NCI-H345 treated with DMSO at 0.1 percent for 48 hours (cell line): ENCODE measurements around the gene CNOT9.

Experiments used
- DNase-seq: peaks from one replicate; lab custom pipeline; 2025; ENCODE audit not compliant: unreplicated experiment; lab: John Stamatoyannopoulos, UW

The CNOT9 gene

DNA sequence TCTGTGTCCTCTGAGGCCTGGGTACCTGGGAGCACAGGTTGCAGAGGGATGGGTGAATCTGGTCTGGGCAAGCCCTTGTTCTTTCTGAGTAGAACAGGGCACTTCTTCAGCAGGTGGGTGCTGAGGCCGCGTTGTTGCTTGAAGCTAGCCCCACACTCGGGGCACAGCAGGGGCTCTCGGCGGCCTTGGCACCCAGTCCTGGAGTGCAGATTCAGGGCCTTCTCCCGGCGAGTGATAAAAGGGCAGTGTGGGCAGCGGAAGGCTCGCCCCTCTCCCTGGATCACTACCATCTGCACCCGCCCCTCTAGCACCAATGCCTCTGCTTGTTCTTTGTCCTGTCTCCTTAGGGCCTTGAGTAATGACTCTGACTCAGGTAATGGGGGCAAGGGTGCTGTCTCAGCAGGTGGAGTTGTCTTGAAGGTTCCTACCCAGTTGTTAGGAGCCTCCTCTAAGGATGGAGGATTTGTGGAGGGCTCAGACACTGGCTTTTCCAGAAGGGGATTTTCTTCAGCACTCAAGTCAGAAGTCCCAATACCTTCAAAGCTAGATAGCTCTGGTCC lies 75.2 kb downstream of the CNOT9 start:
- DNase-seq: no peak

DNA sequence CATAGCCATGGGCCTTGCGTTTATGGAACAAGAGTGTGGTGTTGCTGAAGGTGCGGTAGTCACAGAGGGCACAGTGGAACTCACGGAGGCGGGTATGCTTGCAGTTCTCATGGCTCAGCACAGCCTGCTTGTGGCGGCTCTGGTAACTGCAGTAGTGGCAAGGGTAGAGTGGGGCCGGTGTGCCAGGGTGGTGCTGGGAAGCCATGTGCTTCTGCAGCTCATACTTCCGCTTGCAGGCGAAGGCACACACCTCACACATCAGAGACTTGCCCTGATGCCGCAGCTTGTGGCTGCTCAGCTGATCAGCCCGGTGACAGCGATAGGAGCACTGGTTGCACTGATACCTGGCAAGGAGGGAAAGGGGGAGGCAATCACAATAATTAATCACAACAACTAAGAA lies 76.1 kb downstream of the CNOT9 start:
- no peak for DNase-seq

DNA sequence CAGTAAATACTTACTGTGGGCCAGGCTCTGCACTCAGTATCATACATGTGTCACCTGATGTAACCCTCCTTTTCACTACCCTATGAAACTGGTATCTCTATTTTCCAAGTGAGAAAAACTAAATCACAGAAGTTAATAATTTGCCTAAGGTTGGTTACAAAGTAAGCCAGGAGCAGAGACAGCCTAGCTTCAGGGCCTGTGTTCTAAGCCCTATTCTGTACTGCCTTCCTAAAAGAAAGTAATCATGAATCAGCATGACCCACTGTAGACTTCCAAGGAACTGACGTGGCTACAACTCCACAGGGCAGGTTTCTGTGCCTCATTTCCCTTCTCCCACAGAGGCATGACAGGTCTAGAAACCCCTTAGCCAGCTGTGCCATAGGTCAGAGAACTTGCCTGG lies 76.5 kb downstream of the CNOT9 start:
- DNase-seq: no peak
